Activated CD4-positive, alpha-beta T cell treated with anti-CD3 and anti-CD28 coated beads, Interleukin-2, amount 50 U/mL, for 48 hours (primary cell): ENCODE results near the gene SP100.
A peak's percentile ranks its signal among the peaks of the same experiment; 100 is the strongest.

ENCODE experiments used
- DNase-seq, 2 experiments: peaks; one replicate each; pipeline ENCODE4 v3.0.0-alpha.2; 2020

Gene SP100

DNA sequence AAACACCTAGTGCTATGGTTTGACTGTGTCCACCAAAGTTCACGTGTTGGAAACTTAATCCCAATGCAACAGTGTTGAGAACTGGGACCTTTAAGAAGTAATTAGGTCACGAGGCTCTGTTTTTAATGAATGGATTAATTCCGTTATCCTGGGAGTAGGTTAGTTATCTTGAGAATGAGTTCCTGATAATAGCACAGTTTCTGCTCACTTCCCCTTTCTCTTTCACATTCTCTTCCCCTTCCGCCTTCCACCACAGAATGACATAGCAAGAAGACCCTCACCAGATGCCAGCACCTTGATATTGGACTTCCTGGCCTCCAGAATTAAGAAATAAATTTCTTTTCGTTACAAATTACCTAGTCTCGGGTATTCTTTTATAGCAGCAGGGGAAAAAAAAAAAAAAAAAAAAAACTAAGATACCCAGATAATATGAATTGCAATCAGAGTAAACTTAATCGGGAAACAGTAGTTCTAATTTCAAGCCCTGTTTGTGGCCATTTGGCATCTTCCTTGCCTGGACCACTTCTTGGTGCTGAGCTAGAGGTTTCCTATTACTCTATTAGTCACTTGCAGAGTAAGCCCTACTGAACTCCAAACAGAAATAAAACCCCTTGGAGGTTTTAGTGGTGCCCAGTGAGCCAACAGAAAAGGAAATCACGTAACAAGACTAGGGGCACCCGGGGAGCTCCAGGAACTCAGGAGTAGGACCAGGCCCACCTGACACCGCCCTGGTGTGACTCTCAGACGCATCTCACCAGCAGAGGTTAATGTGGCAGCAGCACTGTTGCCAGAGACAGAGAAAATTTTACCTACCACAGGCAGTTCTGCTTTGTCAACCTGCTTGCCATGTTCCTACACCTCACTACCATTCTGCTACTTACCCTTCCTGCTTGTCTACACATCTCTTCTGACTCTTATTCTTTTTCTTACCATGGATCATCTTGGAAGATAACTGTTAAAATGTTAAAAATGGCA is 149.1 kb downstream of the SP100 start:
- no peak for DNase-seq

DNA sequence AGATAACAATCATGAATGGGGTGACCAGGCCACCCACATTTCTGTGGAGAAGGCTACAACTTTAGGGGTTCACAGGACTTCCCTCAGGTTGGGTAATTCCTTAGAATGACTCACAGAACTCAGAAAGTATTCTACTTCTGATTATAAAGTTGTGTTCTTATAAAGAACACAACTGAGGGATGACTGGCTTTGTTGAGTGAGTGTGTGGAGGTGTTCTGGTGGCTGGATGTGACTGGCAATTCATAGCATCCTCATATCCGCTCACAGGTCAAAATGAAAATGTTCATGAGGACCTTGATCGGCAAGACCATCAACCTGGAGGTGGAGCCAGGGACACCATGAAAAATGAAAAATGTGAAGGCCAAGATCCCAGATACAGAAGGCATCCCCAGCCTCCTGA is 153.3 kb downstream of the SP100 start:
- peak in 1 of 2 experiments; percentile 24 for DNase-seq

DNA sequence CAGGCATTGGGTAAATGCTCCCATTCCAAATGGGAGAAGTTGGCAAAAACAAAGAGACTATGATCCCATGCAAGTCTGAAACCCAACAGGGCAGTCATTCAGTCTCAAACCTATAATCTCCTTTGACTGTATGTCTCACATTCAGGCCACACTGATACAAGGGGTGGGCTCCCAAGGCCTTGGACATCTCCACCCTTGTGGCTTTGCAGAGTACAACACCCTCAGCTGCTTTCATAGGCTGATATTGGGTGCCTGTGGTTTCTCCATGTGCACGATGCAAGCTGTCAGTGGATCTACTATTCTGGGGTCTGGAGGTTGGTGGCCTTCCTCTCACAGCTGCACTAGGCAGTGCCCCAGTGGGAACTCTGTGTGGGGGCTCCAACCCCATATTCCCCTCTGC is 155.0 kb downstream of the SP100 start:
- DNase-seq = no peak

DNA sequence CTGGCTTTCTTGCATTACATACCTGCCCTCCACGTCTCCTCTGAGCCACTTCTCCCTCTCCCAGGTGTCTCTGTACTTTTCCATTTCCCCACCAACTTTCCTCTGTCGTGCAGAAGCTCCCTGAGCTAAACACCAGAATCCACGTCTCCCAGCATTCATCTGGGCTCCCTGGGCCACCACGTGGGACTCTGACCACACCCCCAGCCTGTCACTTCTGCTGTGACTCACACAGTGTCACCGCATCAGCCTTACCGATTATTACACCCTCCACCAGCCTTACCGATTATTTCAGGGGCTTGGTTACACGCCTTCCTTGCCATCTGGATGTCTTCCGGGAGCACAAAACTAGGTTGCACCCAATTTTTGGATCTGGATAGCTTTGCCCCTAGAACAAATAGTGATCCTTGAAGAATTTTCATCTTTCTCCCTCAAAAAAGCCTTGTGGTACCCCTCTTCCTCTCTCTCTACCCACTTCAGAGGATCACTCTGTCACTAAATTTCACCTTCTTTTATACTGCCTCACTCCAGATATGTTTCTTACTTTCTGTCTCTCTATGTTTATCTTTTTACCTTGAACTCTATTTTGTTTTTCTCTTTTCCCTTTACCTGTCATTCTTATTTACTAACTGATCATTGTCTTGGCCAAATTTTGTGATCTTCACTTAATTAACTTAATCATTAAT is 159.8 kb downstream of the SP100 start:
- peak; percentile 32 to 44 for DNase-seq

DNA sequence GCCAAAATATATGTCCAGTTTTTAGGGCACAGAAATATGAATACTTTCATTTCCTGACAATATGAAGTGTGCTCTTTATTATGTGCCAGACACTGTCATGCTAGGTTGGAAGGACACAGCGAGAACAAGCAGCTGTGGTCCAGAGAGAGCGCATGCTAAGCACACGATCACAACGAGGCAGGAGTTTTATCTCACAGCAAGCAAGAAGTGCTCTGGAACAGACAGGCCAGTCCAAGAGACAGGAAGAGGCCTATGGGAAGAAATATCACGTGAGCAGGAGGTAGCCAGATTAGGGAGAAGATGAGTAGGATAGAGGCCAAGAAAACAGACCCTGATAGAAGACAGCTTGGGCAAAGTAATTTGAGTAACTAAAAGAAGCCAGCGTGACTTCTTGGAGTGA is 161.1 kb downstream of the SP100 start:
- no peak for DNase-seq

DNA sequence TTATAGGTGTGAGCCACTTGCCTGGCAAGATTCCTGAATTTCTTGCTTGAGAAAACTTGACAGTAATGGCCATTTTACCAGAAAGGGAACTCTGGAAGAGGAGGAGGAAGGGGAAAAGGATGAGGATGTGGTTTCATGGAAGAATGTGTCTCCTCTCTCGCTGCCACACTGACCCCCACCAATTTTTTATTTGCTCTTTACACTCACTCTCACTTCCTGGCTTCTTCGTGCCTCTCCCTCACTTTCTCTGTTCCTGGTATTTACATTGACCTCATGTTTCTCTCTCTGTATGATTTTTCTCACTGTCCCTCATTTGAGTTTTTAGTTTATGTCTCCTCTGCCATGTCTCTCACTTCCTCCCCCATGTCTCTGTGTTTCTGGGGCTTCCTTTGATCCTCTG is 162.1 kb downstream of the SP100 start:
- no peak for DNase-seq

DNA sequence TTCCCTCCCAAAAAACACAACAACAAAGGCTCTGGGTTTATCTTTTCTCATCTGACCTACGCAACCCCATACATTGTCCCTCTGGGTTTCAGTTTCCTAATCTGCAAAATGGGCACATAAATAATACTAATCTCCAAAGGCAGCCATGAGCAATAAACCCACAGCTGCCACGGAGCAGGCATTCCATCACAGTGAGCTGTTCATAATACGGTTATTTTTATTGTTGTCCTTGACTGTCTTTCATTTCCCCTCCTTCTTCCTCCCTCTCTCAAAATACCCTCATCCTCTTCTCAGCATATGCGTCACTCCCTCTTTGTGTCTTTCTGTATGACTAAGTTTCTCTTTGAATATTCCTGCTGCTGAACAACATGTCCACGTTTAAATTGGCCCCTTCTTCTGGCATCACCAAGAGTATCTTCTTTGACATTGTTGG is 166.9 kb downstream of the SP100 start:
- peak; percentile 49 to 59 for DNase-seq

DNA sequence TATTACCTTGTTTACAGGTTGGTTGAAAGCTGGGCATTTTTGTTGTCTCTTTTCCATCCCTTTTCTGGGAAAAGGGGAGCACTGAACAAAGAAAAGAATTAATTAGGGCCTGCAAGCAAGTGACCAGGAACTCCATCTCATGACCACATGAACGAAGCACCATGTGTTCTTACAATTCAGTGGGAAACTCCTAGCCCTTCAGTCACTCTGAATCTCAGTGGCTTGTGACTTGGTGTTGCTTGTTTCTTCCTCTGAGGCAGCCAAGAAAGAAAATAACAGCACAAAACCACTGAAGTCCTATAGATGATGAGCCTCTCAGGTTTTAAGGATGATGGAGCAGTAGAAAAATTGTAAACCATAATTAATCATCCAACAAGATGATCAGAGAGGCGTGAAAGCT is 167.6 kb downstream of the SP100 start:
- no peak for DNase-seq

DNA sequence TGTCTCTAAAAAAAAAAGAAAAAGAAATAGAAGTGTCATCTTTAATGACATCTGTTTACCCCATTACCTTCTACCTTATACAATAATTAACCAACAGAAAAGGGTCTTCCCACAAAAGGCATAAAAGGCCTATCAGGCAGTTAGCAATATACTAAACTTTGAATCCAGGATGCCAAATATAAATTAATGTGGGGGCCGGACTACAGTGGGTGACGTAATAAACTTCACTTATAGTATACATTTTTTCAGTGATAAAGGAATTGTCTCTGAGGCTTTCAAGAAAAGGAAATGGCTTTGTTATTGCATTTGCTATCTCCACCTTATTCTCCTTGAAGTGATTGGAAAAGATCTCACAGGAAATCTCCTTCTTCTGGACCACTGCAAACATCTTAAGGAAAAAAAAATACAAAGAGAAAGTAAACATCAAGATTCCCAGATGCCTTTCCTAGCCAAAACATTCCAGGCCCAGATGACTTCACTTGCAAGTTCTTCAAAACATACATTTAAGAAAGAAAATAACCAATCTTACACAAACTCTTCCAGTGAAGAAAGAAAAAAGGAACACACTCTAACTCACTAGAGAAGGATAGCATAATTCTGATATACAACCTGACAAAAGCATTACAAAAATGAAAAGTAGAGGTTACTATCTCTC is 170.5 kb downstream of the SP100 start:
- DNase-seq = no peak

DNA sequence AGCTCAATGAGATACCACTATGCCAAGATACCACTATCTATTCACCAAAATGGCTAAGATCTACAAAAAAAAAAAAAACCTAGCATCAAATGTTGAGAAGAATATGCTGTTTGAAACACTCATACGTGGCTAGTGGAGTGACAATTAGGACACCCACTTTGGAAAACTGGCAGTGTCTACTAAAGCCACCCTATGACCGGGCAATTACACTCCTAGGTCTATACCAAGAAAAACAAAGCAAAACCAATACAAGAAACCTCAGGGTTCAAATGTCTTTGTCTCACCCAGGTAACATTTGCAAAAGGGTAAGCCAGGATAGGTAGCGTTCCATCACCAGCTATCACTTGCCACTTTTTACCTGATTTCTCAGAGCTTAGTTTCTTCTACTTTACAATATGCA is 173.0 kb downstream of the SP100 start:
- no peak for DNase-seq

DNA sequence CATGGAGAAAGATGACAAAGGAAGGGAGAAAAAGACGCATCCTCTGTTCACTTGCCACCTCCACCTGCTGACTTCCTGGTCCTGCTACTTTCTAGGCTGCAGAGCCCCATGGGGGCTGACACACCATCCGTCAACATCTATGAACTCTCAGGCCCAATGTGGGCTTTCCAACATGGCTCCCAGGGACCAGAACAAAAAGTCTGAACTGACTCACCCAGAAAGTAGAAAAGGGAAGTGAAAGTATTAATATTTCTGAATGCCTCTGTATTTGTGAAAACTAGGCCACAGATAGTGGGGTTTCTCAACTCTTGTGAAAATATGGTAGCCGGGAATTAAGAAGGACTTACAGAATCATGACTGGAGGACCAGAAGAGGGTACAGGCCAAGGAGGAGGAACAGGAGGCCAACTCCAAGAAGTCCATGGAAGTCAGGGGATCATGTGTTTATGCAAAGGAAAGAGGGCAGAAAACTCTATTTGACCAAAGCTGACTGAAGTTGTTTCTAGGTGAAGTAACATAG is 173.6 kb downstream of the SP100 start:
- DNase-seq = peak in 1 of 2 experiments; percentile 41

DNA sequence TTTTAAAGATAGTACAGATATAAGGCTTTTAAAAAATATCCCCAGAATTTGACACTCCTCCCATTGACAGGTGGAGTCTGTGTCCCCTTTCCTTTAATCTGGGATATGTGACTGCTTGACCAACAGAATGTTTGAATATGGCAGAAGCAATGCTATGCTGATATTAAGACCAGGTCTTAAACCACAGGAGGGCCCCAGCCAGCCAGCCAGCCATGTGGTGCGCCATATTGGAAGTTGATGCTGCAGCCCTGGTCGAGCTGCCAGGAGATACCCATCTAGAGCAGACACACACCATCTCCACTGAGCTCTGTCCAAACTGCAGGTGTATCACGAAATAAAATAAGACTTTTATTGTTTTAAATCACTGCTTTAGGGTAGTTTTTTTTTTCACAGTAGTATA is 174.3 kb downstream of the SP100 start:
- DNase-seq = no peak

DNA sequence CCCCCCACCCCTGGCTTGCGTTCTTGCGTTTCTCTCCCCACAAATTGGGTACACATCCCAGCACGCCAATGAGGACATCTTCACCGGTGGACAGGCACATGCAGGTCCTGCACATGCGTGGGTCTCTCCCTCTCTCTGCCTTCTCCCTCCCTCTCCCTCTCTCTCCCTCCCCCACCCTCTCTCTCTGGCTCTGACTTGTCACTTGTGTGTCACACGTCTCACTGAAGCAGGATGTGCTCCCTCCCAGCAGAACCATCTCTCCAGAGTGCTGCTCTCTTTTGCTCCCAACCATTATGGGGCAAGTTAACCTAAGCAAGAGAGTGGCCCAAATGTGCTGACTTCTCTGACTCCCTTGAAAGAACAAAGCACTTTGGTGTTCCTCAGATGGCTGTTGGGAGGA is 175.8 kb downstream of the SP100 start:
- DNase-seq = peak in 1 of 2 experiments; percentile 32

DNA sequence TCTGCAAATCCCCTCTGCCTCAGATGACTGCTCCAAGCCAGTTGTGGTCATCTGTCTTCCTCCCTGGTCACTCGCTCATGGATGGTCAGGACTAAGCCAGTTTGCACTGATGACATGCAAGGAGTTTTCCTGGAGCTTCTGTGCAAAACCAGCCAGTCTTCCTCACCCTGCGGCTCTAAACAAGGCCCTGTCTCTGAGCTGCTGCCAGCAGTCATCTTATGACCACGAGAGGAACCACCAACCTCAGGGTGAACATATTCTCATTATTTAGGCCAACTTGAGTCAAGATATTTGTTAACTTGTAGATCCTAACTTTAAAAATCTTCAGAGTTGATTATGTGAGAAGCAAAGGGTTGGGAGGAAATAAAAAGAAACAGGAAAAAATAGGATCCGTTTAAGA is 176.8 kb downstream of the SP100 start:
- no peak for DNase-seq
